Stomach (tissue), 4 donors: ENCODE data around the gene MRPS30.

Source experiments
- POLR2A ChIP-seq, 4 donors: fragments of 450-650 bp; IDR thresholded peaks; one replicate each; pipeline ENCODE4 v1.6.1; 2016; ENCODE audit warnings: antibody characterized with exemption in 4 of 4, control low read depth in 2 of 4, mild to moderate bottlenecking in 1 of 4, moderate library complexity in 1 of 4
- TF ChIP-seq, protein P1 (sequence below), 7 experiments: fragments of 450-650 bp in 4 of 7; fragments of 200-600 bp in 3 of 7; sonication (generic) in 3 of 7; IDR thresholded peaks; one replicate each; pipeline ENCODE4 v1.5.1; 2016 to 2019; ENCODE audit warnings: antibody characterized with exemption in 7 of 7, control low read depth in 2 of 7, mild to moderate bottlenecking in 1 of 7

DNA sequence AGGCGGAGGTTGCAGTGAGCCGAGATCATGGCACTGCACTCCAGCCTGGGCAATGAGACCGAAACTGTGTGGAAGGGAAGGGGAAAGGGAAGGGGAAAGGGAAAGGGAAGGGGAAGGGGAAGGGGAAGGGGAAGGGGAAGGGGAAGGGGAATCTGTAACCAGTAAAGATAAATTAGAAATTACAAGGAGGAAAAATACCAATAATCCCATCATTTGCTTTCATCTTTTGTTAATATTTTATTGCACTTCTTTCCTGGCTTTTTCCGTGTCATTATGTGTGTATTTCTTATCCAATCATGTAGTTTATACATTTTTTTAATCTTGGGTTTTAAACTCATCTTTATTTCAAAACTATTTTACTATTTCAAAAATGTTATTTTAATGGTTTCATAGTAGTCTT lies 29.6 kb upstream of the MRPS30 start:
- TF ChIP-seq, protein P1, sequence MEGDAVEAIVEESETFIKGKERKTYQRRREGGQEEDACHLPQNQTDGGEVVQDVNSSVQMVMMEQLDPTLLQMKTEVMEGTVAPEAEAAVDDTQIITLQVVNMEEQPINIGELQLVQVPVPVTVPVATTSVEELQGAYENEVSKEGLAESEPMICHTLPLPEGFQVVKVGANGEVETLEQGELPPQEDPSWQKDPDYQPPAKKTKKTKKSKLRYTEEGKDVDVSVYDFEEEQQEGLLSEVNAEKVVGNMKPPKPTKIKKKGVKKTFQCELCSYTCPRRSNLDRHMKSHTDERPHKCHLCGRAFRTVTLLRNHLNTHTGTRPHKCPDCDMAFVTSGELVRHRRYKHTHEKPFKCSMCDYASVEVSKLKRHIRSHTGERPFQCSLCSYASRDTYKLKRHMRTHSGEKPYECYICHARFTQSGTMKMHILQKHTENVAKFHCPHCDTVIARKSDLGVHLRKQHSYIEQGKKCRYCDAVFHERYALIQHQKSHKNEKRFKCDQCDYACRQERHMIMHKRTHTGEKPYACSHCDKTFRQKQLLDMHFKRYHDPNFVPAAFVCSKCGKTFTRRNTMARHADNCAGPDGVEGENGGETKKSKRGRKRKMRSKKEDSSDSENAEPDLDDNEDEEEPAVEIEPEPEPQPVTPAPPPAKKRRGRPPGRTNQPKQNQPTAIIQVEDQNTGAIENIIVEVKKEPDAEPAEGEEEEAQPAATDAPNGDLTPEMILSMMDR (IDR thresholded peaks at IDR 0.05), result no peak
- TF ChIP-seq POLR2A (IDR thresholded peaks at IDR 0.05), result no peak
